NCI-H1105 (cell line): ENCODE data around the gene FCHSD2.

Experiments
- DNase-seq: peaks from one replicate; lab custom pipeline; 2025; lab: John Stamatoyannopoulos, UW

Gene FCHSD2

GRCh38 chr11:73142128-73142377 lies at the start of gene FCHSD2:
FCHSD2 (minus strand) TSS chr11:73142318; CDS start chr11:73141877, 441 bp downstream.
- DNase-seq = no peak

- no peak for DNase-seq
These were observed 49.0 kb upstream of the FCHSD2 start for GRCh38 chr11:73191151-73191550.

- DNase-seq = no peak
These were observed 48.4 kb upstream of the FCHSD2 start for GRCh38 chr11:73190557-73190885.

- no peak for DNase-seq
These were observed 47.8 kb upstream of the FCHSD2 start for GRCh38 chr11:73189723-73190556.

- DNase-seq = no peak
These were observed 47.2 kb upstream of the FCHSD2 start for GRCh38 chr11:73189315-73189714.

- DNase-seq = no peak
These were observed 46.2 kb upstream of the FCHSD2 start for GRCh38 chr11:73188301-73188700.

GRCh38 chr11:73187854-73188253 lies 45.7 kb upstream of the FCHSD2 start:
- DNase-seq = no peak

- DNase-seq = no peak
These were observed 44.8 kb upstream of the FCHSD2 start for GRCh38 chr11:73186886-73187285.

- no peak for DNase-seq
These were observed 44.3 kb upstream of the FCHSD2 start for GRCh38 chr11:73186294-73186850.

- no peak for DNase-seq
These were observed 43.7 kb upstream of the FCHSD2 start for GRCh38 chr11:73185680-73186293.

- DNase-seq = peak; percentile 34
These were observed 43.0 kb upstream of the FCHSD2 start for GRCh38 chr11:73184953-73185671.

GRCh38 chr11:73182824-73183321 lies 40.8 kb upstream of the FCHSD2 start:
- DNase-seq = no peak

- no peak for DNase-seq
These were observed 36.6 kb upstream of the FCHSD2 start for GRCh38 chr11:73178681-73179080.

GRCh38 chr11:73177778-73178539 lies 35.8 kb upstream of the FCHSD2 start:
- peak; percentile 57 for DNase-seq

- no peak for DNase-seq
These were observed 35.3 kb upstream of the FCHSD2 start for GRCh38 chr11:73177380-73177777.

GRCh38 chr11:73176874-73177155 lies 34.7 kb upstream of the FCHSD2 start:
- DNase-seq = no peak

- DNase-seq = no peak
These were observed 34.2 kb upstream of the FCHSD2 start for GRCh38 chr11:73176145-73176873.

- no peak for DNase-seq
These were observed 33.5 kb upstream of the FCHSD2 start for GRCh38 chr11:73175551-73176144.

GRCh38 chr11:73174495-73174791 lies 32.3 kb upstream of the FCHSD2 start:
- DNase-seq = no peak

GRCh38 chr11:73173755-73174494 lies 31.8 kb upstream of the FCHSD2 start:
- DNase-seq = no peak
